Measurements from ENCODE around the gene OOSP4A.
"Not testable (repeated sequence)": the region's sequence is repeated elsewhere in the genome, so short reads cannot be mapped to it uniquely, and the experiment has no call there.

Gene OOSP4A

GRCh38 chr11:59981106-59981770 lies 17.4 kb downstream of the OOSP4A start:
- DNase-seq, result no peak

- not testable (repeated sequence) for DNase-seq
These were observed 18.2 kb downstream of the OOSP4A start for GRCh38 chr11:59982037-59982436.

- DNase-seq, result no peak
These were observed 19.4 kb downstream of the OOSP4A start for GRCh38 chr11:59983212-59983611.

GRCh38 chr11:59984368-59984767 lies 20.5 kb downstream of the OOSP4A start:
- DNase-seq, result no peak

- no peak for DNase-seq
These were observed 26.6 kb downstream of the OOSP4A start for GRCh38 chr11:59990421-59990820.

- DNase-seq, result no peak
These were observed 28.6 kb downstream of the OOSP4A start for GRCh38 chr11:59992425-59992824.

- DNase-seq, result no peak
These were observed 34.0 kb downstream of the OOSP4A start for GRCh38 chr11:59997800-59998199.

- DNase-seq, result no peak
These were observed 35.9 kb downstream of the OOSP4A start for GRCh38 chr11:59999691-60000090.

- no peak for DNase-seq
These were observed 39.9 kb downstream of the OOSP4A start for GRCh38 chr11:60003729-60004128.

- DNase-seq, result no peak
These were observed 41.5 kb downstream of the OOSP4A start for GRCh38 chr11:60005360-60005759.

GRCh38 chr11:60016881-60017280 lies 53.0 kb downstream of the OOSP4A start, which contains the start of gene OOSP4B:
Gene OOSP4B (plus strand): TSS chr11:60017181.
- DNase-seq, result no peak

GRCh38 chr11:60018058-60018457 lies 54.2 kb downstream of the OOSP4A start:
- no peak for DNase-seq
